GM21737 (cell line): ENCODE measurements around the gene SHC2.
"Not testable (repeated sequence)": the region's sequence is repeated elsewhere in the genome, so short reads cannot be mapped to it uniquely, and the experiment has no call there.

Experiments used
- ATAC-seq: cut with Tn5 transposase; IDR thresholded peaks from one replicate; pipeline ENCODE4 v1.9.1; 2021; ENCODE audit warnings: mild to moderate bottlenecking, moderate library complexity; ENCODE audit not compliant: unreplicated experiment

SHC2 gene

DNA sequence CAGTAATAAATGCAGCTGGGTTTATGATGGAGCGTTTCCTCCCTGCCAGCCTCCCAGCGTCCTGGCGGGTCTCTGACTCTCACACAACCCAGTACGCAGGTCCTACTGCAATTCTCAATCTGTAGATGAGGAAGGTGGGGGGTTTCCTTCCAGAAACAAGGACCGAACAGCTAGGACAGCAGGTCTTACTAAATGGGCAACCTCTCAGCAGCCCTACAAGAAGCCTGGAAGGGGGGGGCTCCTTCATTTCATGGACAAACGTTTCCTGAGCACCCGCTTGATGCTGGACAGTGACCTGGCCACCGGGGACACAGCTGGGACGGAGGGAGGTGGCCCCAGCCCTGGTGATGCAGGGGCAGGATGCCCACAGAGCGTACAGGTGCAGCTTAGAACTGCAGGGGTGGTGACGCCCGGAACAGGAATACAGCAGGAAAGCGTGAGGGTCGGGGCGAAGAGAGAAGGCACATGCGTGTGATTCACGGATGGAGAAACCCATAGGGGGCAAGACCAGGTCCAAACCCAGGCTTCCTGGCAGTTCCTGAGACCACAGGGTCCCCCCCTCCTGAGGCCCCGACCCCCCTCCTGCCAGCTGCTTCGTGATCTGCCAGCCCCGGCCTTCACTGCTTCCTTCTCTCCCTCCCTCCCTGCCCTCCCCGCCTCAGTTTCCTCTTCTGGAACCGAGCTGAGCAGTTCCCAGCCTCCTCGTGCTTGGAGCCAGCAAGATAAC is 51.2 kb downstream of the SHC2 start:
- no peak for ATAC-seq

DNA sequence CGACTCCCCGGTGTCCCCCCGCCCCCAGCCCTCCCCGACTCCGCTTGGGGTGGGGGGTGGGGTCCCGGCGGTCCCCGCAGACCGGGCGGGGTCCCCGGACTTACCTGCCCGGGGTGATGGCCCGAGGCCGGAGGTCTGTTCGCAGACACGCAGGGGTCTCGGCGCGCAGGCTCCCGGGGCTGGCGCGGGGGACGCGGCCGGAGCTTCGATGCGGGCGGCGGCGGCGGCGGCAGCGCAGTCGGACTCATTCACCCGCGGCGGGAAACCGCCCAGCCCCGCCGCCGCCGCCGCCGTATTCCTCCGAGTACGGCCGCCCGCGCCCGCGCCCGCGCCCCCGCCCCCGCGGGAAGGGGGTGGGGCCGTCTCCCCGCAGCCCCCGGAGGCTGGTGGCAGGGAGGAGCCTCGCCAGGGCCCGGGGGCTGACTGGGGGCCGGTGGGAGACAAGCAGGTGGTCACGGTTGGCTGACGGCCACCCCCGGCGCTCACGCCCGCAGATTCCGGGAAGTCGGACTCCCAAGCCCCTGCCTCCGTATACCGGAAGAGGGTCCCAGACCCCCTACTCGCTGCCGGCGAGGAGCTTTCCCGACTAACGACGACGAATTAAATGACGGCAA is 51.8 kb downstream of the SHC2 start, which contains the start of gene C2CD4C:
C2CD4C (minus strand) TSS at position 246 of the 614 bp plus-strand sequence. CDS start 786 bp downstream, outside the sequence.
- no peak for ATAC-seq

DNA sequence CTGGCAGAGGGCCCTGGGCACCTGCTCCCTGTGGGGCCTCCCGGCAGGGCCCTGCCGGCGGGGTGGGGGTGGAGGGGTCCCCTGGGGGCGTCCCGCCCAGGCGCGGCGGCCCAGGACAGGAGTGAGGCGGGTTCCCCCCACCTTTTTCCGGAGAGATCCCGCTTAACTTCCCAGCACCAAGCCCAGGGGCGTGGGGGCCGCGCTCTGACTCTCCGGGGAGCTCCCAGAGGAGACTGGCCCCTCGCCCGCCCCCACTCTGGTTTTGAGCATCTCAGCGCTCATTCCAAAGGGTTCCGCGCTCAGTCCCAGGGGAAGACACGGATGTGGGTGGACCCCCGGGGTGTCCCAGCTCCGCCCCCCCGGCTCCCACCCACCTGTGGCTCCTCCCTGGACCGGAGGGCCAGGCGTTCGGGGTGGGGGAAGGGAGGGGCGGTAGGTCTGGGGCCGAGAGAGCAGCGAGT is 52.4 kb downstream of the SHC2 start:
- ATAC-seq, result no peak

GRCh38 chr19:407511-408440 is 53.1 kb downstream of the SHC2 start:
- no peak for ATAC-seq

GRCh38 chr19:406971-407510 is 53.8 kb downstream of the SHC2 start:
- no peak for ATAC-seq

DNA sequence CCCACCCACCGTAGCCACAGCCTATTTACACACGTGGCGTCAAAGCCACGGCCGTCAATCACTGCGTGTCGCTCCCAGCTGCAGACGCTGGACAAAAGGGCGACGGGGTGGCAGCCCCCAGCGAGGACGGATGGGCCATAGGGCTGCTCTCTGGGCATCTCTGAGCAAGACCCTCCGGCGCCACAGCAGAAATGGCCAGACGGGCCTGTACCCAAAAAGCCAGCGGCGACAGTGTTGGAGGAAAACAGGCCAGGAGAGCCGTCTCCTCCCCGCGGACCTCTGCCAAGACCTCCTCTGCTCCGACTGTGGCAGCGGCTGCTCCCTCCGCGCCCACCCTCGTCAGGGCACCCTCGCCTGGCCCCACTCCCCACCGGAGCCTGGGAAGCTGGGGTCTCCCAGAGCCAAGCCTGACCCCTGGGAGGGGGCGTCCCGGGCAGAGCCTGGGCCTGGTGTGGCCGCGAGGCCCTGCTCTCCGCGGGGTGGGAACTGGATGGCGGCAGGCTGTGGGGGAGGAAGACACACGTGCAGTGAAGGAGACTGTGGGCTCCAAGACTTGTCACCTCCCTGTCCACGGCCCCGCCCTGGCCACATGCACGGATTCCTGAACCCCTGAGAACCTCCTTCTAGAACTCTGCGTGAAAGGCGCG is 54.6 kb downstream of the SHC2 start:
- no peak for ATAC-seq

DNA sequence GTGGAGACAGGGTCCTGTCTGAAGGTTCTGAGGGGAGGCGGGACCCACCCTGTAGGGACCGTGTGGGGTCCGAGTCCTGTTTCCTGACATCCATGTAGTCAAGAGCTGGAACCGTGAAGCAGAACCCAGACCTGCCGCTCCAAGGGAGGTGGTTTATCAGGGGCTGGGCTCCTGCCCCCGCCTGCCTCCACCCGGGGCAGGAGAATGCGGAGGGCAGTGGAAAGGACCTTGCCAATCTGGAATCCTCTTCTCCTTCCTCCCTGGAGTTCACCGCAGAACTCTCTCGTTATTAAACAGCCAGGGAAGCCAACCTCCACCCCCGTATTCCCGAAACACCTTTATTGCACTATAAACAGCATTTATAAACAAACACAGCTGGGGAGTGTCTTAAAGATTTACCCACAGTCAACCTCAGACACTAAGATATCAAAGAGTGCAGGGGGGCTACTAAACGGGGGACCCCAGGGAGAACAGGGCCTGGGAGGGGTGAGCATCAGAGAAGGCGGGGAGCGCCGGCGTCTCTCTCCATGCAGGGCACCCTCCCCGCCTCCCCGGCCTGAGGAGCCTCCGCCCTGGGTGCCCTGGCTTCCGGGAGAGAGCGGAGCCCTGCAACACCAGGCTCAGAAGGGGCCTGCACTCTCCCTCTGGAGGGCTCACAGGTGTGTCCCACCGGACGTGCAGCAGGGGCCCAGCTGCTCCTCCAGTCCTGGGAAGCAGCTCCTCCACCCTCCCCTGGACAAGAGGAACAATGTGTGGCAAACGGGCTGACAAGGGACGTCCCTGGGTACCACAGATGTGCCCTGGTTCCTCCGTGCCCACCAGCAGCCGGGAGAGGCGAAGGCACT is 55.5 kb downstream of the SHC2 start:
- ATAC-seq, result no peak

DNA sequence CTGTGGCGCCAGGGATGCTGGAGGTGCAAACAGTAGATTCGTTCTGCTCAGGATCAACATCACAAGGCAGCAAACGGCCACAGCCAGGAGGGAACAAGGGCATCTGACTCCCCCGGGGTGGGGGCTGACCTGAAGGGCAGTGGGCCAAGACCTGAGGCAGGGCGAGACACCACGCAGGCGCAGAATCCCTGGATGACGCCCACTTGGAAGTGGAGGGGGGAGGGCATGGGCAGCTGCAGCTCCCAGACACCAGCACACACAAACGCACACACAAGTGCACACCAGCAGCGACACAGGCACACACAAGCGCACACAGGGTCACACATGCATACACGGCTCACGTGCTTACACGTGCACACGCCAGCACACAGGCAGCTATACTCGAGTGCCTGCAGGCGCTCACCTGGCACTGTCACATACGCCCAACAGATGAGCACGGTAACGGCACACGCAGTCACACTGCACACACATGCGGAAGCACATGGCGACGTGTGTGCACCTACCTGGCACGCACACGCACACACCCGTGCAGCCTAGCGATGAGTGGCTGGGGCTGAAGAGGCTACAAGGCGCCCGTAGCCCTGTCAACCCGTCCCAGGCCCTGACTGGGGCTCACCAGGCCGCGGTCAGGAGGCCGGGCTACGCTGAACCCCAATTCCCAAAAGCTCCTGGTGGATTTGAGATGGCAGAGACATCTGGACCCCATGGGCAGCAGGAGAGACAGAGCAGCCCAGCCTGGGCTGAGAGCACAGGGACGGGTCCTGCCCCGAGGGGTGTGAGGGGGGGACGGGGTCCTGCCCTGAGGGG is 57.4 kb downstream of the SHC2 start:
- no peak for ATAC-seq

GRCh38 chr19:402786-403185 is 58.0 kb downstream of the SHC2 start:
- ATAC-seq, result no peak

GRCh38 chr19:401866-402511 is 58.8 kb downstream of the SHC2 start:
- no peak for ATAC-seq

DNA sequence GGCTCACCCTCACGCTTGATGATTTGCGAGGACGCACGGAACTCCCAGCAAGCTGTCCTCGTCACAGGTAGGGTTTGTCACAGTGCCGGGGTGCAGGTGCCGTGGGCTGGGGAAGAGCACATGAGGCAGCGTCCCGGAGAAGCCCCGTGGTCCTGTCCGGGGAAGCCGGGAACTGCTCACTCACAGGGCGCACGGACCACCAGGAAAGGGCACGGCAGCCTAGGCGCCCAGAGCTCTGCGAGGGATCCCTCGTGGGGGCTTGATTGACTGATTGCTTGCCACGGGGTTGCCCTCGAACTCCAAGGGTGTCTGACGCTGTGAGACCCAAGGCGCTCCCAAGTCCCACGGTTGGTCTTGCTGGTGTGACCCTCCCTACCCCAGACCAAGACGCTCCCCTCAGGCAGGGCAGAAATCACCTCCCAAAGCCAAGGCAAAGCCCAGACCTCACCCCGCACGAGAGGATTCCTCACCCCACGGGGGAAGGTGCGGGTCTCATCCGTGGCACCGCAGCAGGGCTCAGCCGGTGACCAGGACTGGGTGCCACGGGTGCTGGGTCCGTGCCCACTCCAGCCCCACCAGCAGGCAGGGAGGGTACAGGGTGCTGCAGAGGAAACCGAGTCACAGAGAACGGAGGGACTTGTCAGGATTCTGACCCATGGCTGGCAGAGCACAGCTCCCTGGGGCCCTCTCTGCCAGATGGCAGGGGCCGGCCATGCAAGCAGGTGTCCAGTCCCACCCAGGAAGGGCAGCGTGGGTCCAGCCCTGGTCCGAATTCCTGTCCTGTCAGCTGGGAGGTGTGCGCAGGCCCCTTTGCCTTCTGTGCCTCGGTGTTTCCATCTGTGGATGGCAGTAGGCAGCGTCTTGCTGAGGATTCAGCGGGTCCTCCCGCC is 59.6 kb downstream of the SHC2 start:
- ATAC-seq, result no peak

- no peak for ATAC-seq
Measured at GRCh38 chr19:399370-399769, 61.5 kb downstream of the SHC2 start.

DNA sequence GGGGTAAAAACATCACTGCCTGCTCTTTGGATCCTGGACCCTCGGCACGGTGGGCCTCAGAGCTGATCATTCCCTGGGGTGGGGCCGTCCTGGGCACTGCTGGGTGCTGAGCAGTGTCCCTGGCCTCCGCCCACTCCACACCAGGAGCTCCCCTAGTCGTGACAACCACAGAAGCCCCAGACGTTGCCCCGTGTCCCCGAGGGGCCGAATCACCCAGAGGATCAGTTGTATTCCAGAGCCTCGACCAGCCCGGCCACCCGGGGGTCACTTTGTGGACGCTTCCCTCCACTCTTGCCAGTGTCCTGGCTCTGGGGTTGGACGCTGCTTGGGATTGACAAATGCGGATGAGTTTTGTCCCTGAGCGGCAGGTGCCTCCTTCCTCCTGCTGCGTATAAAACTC is 62.1 kb downstream of the SHC2 start:
- no peak for ATAC-seq

- no peak for ATAC-seq
Measured at GRCh38 chr19:397941-398706, 62.7 kb downstream of the SHC2 start.

GRCh38 chr19:397321-397720 is 63.5 kb downstream of the SHC2 start:
- no peak for ATAC-seq

GRCh38 chr19:395467-395866 is 65.4 kb downstream of the SHC2 start:
- no peak for ATAC-seq

DNA sequence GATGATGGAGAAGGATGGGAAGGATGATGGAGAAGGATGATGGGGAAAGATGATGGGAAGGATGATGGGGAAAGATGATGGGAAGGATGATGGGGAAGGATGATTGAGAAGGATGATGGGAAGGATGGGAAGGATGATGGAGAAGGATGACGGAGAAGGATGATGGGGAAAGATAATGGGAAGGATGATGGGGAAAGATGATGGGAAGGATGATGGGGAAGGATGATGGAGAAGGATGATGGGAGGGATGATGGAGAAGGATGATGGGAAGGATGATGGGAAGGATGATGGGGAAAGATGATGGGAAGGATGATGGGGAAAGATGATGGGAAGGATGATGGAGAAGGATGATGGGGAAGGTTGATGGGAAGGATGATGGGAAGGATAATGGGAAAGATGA is 66.0 kb downstream of the SHC2 start:
- ATAC-seq, result not testable (repeated sequence)
